H1 (cell line): Measurements from ENCODE around the gene CAPZB.
A peak's percentile ranks its signal among the peaks of the same experiment; 100 is the strongest.

ENCODE experiments used
- CEBPB ChIP-seq: IDR thresholded peaks from 2 replicates; pipeline ENCODE4 v1.6.1; 2012; ENCODE audit warnings: low read depth, low read length
- FOSL1 ChIP-seq: IDR thresholded peaks from 2 replicates; pipeline ENCODE4 v1.6.1; 2011; ENCODE audit warnings: mild to moderate bottlenecking, low read depth, low read length, moderate library complexity; ENCODE audit not compliant: insufficient read depth
- GABPA ChIP-seq: IDR thresholded peaks from 2 replicates; pipeline ENCODE4 v1.6.1; 2011; ENCODE audit warnings: mild to moderate bottlenecking, low read length, moderate library complexity, borderline replicate concordance; ENCODE audit not compliant: insufficient read depth
- POLR2A ChIP-seq, 2 experiments: IDR thresholded peaks; 1 replicate in 1 of 2; 2 replicates in 1 of 2; pipeline ENCODE4 v1.6.1; 2011; ENCODE audit warnings: low read depth in 2 of 2, low read length in 2 of 2, mild to moderate bottlenecking in 2 of 2; ENCODE audit errors: control extremely low read depth in 1 of 2
- RAD21 ChIP-seq, 2 experiments: IDR thresholded peaks in 1 of 2; conservative IDR thresholded peaks in 1 of 2; 2 replicates each; pipeline ENCODE4 v1.6.1; 2011; ENCODE audit warnings: low read depth in 2 of 2, low read length in 2 of 2, improper control_type of control experiment in 1 of 2, inconsistent platforms in 1 of 2, mild to moderate bottlenecking in 1 of 2, moderate library complexity in 1 of 2
- SP4 ChIP-seq: IDR thresholded peaks from 2 replicates; pipeline ENCODE4 v1.6.1; 2012; ENCODE audit warnings: low read length, inconsistent platforms
- SUZ12 ChIP-seq: fragments of 200-600 bp; sonication (generic); IDR thresholded peaks from 2 replicates; pipeline ENCODE4 v1.6.1; 2012; ENCODE audit warnings: mild to moderate bottlenecking, inconsistent platforms, low read length, moderate library complexity, mixed read lengths

DNA sequence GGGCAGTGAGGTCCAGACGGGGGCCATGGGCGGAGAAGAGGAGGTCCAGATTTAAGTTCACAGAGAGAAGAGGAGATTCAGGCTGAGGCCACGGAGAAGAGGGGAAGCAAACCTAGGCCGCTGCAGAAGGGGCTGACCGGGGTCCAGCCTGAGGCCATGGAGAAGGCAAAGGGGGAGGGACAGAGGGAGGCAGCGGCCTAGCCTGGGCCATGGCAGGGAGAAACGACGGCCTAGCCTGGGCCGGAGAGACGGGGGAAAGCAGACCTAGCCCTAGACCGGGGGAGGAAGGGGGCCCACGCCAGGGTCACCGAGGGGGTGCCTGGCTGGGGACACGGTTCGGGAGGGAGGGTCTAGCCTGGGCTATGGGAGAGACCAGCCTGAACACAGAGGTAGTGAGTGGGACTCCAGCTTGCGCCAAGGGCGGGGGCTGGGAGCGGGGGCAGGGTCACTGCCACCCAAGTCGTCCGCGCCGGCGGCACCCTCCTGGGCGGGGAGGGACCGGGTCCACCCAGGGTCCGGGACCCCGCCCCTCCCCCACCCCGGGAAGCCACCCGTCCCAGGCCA is 459 bp downstream of the CAPZB start:
- TF ChIP-seq CEBPB (no peak), POLR2A (IDR thresholded peaks at IDR 0.05; ENCODE audit: control extremely low read depth in 1 of 2, low read depth in 2 of 2, low read length in 2 of 2) (peak in 1 of 2 experiments; percentile 45; a peak in 1 of 3 replicates), GABPA (no peak), SUZ12 (no peak), RAD21 (IDR thresholded peaks at IDR 0.05 in 1 of 2, conservative IDR thresholded peaks at IDR 0.05 in 1 of 2; ENCODE audit: low read depth in 2 of 2, low read length in 2 of 2) (no peak), FOSL1 (no peak), SP4 (no peak)
